ENCODE results near the gene GPR146. TPM values are rescaled to one million over a fixed set of nuclear protein-coding genes. Genes with fewer than 3 reads are reported as not detected.

Gene GPR146
- total and polyA plus RNA-seq, 9 of the 15 experiments (the other 6 are each of a cell fraction or from before 2014, with no cell fraction given): 0.22 to 3.6 (median 0.64) TPM; not detected in 2

DNA sequence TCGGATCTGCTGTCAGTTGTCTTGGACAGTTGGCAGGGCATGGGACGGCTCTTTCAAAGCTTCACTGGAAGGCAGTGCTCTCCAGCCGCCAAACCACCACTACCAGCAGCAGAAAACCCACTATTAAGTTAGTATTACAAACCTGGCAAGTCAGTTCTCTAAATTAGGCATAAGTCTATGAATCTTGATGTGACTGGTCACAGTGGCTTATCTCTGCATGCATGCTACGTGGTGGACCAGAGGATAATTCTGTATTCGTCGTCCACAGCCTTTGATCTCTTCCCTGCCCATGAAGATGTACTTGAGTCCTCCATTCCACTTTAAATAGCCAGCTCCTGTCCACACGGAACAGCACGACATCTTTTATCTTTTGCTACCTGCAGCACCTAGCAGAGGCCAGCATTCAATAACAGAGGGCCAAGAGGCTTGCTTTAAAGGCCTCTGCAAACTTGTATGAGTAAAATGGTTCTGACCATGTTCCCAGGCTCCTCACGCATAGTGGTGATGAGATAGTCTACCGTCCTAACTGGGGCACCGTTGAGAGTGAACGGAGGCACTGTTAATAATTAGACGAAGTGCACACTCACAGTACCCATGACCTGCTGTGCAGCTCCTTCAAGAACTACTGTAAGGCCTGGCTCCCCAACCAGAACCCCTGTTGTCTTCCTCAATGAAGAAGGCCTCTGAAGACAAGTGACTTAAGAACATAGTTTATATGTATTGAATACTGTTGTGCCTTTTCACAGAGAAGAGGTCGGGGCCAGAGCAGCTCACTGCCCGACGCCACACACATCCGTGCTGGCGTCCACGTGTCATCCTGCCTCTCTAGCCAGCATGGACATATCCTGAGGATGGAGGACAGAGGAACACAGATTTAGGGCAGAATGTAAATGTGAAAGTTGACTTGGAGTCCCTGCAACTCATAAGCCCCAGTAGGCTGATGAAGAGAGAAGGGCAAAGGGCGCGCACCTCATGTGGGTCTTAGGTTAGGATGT is 1.0 kb downstream of the GPR146 start (continued):
- TF ChIP-seq, protein P1, sequence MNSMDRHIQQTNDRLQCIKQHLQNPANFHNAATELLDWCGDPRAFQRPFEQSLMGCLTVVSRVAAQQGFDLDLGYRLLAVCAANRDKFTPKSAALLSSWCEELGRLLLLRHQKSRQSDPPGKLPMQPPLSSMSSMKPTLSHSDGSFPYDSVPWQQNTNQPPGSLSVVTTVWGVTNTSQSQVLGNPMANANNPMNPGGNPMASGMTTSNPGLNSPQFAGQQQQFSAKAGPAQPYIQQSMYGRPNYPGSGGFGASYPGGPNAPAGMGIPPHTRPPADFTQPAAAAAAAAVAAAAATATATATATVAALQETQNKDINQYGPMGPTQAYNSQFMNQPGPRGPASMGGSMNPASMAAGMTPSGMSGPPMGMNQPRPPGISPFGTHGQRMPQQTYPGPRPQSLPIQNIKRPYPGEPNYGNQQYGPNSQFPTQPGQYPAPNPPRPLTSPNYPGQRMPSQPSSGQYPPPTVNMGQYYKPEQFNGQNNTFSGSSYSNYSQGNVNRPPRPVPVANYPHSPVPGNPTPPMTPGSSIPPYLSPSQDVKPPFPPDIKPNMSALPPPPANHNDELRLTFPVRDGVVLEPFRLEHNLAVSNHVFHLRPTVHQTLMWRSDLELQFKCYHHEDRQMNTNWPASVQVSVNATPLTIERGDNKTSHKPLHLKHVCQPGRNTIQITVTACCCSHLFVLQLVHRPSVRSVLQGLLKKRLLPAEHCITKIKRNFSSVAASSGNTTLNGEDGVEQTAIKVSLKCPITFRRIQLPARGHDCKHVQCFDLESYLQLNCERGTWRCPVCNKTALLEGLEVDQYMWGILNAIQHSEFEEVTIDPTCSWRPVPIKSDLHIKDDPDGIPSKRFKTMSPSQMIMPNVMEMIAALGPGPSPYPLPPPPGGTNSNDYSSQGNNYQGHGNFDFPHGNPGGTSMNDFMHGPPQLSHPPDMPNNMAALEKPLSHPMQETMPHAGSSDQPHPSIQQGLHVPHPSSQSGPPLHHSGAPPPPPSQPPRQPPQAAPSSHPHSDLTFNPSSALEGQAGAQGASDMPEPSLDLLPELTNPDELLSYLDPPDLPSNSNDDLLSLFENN (IDR thresholded peaks at IDR 0.05; ENCODE audit: low read depth in 2 of 2, low read length in 2 of 2): no peak
- TF ChIP-seq, protein P2, sequence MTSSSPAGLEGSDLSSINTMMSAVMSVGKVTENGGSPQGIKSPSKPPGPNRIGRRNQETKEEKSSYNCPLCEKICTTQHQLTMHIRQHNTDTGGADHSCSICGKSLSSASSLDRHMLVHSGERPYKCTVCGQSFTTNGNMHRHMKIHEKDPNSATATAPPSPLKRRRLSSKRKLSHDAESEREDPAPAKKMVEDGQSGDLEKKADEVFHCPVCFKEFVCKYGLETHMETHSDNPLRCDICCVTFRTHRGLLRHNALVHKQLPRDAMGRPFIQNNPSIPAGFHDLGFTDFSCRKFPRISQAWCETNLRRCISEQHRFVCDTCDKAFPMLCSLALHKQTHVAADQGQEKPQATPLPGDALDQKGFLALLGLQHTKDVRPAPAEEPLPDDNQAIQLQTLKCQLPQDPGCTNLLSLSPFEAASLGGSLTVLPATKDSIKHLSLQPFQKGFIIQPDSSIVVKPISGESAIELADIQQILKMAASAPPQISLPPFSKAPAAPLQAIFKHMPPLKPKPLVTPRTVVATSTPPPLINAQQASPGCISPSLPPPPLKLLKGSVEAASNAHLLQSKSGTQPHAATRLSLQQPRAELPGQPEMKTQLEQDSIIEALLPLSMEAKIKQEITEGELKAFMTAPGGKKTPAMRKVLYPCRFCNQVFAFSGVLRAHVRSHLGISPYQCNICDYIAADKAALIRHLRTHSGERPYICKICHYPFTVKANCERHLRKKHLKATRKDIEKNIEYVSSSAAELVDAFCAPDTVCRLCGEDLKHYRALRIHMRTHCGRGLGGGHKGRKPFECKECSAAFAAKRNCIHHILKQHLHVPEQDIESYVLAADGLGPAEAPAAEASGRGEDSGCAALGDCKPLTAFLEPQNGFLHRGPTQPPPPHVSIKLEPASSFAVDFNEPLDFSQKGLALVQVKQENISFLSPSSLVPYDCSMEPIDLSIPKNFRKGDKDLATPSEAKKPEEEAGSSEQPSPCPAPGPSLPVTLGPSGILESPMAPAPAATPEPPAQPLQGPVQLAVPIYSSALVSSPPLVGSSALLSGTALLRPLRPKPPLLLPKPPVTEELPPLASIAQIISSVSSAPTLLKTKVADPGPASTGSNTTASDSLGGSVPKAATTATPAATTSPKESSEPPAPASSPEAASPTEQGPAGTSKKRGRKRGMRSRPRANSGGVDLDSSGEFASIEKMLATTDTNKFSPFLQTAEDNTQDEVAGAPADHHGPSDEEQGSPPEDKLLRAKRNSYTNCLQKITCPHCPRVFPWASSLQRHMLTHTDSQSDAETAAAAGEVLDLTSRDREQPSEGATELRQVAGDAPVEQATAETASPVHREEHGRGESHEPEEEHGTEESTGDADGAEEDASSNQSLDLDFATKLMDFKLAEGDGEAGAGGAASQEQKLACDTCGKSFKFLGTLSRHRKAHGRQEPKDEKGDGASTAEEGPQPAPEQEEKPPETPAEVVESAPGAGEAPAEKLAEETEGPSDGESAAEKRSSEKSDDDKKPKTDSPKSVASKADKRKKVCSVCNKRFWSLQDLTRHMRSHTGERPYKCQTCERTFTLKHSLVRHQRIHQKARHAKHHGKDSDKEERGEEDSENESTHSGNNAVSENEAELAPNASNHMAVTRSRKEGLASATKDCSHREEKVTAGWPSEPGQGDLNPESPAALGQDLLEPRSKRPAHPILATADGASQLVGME (CRISPR knock-in tag; IDR thresholded peaks at IDR 0.05): no peak
- TF ChIP-seq SREBF1 (IDR thresholded peaks at IDR 0.05; ENCODE audit: borderline replicate concordance, low read depth, low read length) (no peak), ZNF146 (CRISPR knock-in tag; IDR thresholded peaks at IDR 0.05; ENCODE audit: unreplicated experiment) (no peak), RFX7 (CRISPR knock-in tag; IDR thresholded peaks at IDR 0.05) (no peak), NELFE (IDR thresholded peaks at IDR 0.05; ENCODE audit: insufficient read depth, insufficient read length) (no peak), SMAD4 (CRISPR knock-in tag; conservative IDR thresholded peaks at IDR 0.05) (no peak), KLF6 (CRISPR knock-in tag; IDR thresholded peaks at IDR 0.05; ENCODE audit: borderline replicate concordance) (no peak), LEF1 (IDR thresholded peaks at IDR 0.05) (peak; percentile 58; the same call in 1 of the 2 replicates), GABPB1 (CRISPR knock-in tag; IDR thresholded peaks at IDR 0.05) (0 out of 2 replicates have a peak, but pooled peaks have one; percentile 15)
- TF ChIP-seq, protein P3, sequence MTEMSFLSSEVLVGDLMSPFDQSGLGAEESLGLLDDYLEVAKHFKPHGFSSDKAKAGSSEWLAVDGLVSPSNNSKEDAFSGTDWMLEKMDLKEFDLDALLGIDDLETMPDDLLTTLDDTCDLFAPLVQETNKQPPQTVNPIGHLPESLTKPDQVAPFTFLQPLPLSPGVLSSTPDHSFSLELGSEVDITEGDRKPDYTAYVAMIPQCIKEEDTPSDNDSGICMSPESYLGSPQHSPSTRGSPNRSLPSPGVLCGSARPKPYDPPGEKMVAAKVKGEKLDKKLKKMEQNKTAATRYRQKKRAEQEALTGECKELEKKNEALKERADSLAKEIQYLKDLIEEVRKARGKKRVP (CRISPR knock-in tag; IDR thresholded peaks at IDR 0.05): no peak
- TF ChIP-seq, protein P4, sequence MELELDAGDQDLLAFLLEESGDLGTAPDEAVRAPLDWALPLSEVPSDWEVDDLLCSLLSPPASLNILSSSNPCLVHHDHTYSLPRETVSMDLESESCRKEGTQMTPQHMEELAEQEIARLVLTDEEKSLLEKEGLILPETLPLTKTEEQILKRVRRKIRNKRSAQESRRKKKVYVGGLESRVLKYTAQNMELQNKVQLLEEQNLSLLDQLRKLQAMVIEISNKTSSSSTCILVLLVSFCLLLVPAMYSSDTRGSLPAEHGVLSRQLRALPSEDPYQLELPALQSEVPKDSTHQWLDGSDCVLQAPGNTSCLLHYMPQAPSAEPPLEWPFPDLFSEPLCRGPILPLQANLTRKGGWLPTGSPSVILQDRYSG (tag; conservative IDR thresholded peaks at IDR 0.05; ENCODE audit: low read depth): no peak
- TF ChIP-seq, protein P5, sequence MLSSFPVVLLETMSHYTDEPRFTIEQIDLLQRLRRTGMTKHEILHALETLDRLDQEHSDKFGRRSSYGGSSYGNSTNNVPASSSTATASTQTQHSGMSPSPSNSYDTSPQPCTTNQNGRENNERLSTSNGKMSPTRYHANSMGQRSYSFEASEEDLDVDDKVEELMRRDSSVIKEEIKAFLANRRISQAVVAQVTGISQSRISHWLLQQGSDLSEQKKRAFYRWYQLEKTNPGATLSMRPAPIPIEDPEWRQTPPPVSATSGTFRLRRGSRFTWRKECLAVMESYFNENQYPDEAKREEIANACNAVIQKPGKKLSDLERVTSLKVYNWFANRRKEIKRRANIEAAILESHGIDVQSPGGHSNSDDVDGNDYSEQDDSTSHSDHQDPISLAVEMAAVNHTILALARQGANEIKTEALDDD (IDR thresholded peaks at IDR 0.05): peak; percentile 43; the same call in 1 of the 2 replicates
